GM23338 (cell line): Measurements from ENCODE around the gene FBXO45. TPM values are rescaled to one million over a fixed set of nuclear protein-coding genes. Genes with fewer than 3 reads are reported as not detected.

Source experiments
- ATAC-seq: fragments of 200-7000 bp; cut with Tn5 transposase; 3 replicates; pipeline ENCODE4 v1.9.1; 2020
- DNase-seq: peaks from one replicate; pipeline ENCODE4 v3.0.0-alpha.2; 2015; ENCODE audit warnings: low spot score
- H2AFZ ChIP-seq: fragments of 200-600 bp; sonication (generic); 2 replicates; pipeline ENCODE4 v1.8.0; 2016; ENCODE audit warnings: antibody characterized with exemption, mild to moderate bottlenecking, moderate library complexity
- H3F3A ChIP-seq: fragments of 200-600 bp; sonication (generic); replicated peaks from 2 replicates; pipeline ENCODE4 v1.8.0; 2017; ENCODE audit warnings: antibody characterized with exemption, mixed run types, low read depth
- H3K27ac ChIP-seq: fragments of 200-600 bp; sonication (generic); 2 replicates; pipeline ENCODE4 v1.6.1; 2016; ENCODE audit warnings: low read depth
- H3K27me3 ChIP-seq: fragments of 200-600 bp; sonication (generic); 2 replicates; pipeline ENCODE4 v1.8.0; 2016; ENCODE audit warnings: mild to moderate bottlenecking, mixed run types, moderate library complexity; ENCODE audit not compliant: insufficient read depth
- H3K36me3 ChIP-seq: fragments of 200-600 bp; sonication (generic); 2 replicates; pipeline ENCODE4 v1.8.0; 2016; ENCODE audit warnings: mild to moderate bottlenecking; ENCODE audit not compliant: insufficient read depth
- H3K4me1 ChIP-seq: fragments of 200-600 bp; sonication (generic); 2 replicates; pipeline ENCODE4 v1.8.0; 2016; ENCODE audit warnings: mild to moderate bottlenecking, moderate library complexity; ENCODE audit not compliant: insufficient read depth
- H3K4me2 ChIP-seq: fragments of 200-600 bp; sonication (generic); 2 replicates; pipeline ENCODE4 v1.7.1; 2017; ENCODE audit warnings: mixed run types
- H3K4me3 ChIP-seq: fragments of 200-600 bp; sonication (generic); 2 replicates; pipeline ENCODE4 v1.6.1; 2016; ENCODE audit warnings: mixed run types
- H3K79me2 ChIP-seq: fragments of 200-600 bp; sonication (generic); replicated peaks from 2 replicates; pipeline ENCODE4 v1.8.0; 2017; ENCODE audit warnings: mild to moderate bottlenecking; ENCODE audit not compliant: insufficient read depth
- H3K9me2 ChIP-seq: fragments of 200-600 bp; sonication (generic); 2 replicates; pipeline ENCODE4 v1.8.0; 2017; ENCODE audit not compliant: insufficient read depth
- H4K20me1 ChIP-seq: fragments of 200-600 bp; sonication (generic); replicated peaks from 2 replicates; pipeline ENCODE4 v1.8.0; 2017; ENCODE audit warnings: mild to moderate bottlenecking; ENCODE audit not compliant: insufficient read depth
- H3K27ac Mint-ChIP-seq: 2 replicates; pipeline ENCODE4 v1.8.0; 2020; ENCODE audit warnings: inconsistent platforms, mild to moderate bottlenecking, moderate library complexity, mixed read lengths
- H3K27me3 Mint-ChIP-seq: 3 replicates; pipeline ENCODE4 v1.8.0; 2022; ENCODE audit warnings: low read depth, mild to moderate bottlenecking, moderate library complexity, mixed read lengths, inconsistent platforms; ENCODE audit not compliant: insufficient read depth, poor library complexity
- H3K36me3 Mint-ChIP-seq: 3 replicates; pipeline ENCODE4 v1.8.0; 2021; ENCODE audit warnings: low read depth, mild to moderate bottlenecking, inconsistent platforms, moderate library complexity, mixed read lengths
- H3K4me1 Mint-ChIP-seq: 3 replicates; pipeline ENCODE4 v1.8.0; 2020; ENCODE audit warnings: mild to moderate bottlenecking, inconsistent platforms, mixed read lengths
- H3K4me3 Mint-ChIP-seq: 3 replicates; pipeline ENCODE4 v1.8.0; 2021; ENCODE audit warnings: moderate library complexity, mild to moderate bottlenecking, inconsistent platforms, mixed read lengths
- H3K9me3 Mint-ChIP-seq: 3 replicates; pipeline ENCODE4 v1.8.0; 2020; ENCODE audit warnings: moderate library complexity, mild to moderate bottlenecking, inconsistent platforms, mixed read lengths
- CREB1 ChIP-seq: fragments of 250-450 bp; sonication (Bioruptor Pico); IDR thresholded peaks from 2 replicates; pipeline ENCODE4 v1.5.0; 2020; ENCODE audit warnings: low read depth, mild to moderate bottlenecking, moderate library complexity
- EZH2 ChIP-seq: fragments of 200-600 bp; sonication (generic); IDR thresholded peaks from one replicate; pipeline ENCODE4 v1.8.0; 2017; ENCODE audit warnings: antibody characterized with exemption, mild to moderate bottlenecking, low read depth; ENCODE audit not compliant: unreplicated experiment
- EZH2phosphoT487 ChIP-seq: fragments of 200-600 bp; sonication (generic); IDR thresholded peaks from one replicate; pipeline ENCODE4 v1.8.1; 2018; ENCODE audit warnings: antibody characterized with exemption; ENCODE audit not compliant: unreplicated experiment
- JUNB ChIP-seq: IDR thresholded peaks from one replicate; pipeline ENCODE4 v1.6.1; 2016; ENCODE audit warnings: antibody characterized with exemption; ENCODE audit not compliant: unreplicated experiment
- NANOG ChIP-seq: IDR thresholded peaks from 2 replicates; pipeline ENCODE4 v1.6.1; 2016; ENCODE audit warnings: antibody characterized with exemption, borderline replicate concordance
- POLR2AphosphoS5 ChIP-seq: IDR thresholded peaks from 2 replicates; pipeline ENCODE4 v1.6.1; 2016; ENCODE audit warnings: antibody characterized with exemption, low read depth
- REST ChIP-seq: IDR thresholded peaks from one replicate; pipeline ENCODE4 v1.6.1; 2018; ENCODE audit warnings: antibody characterized with exemption; ENCODE audit not compliant: unreplicated experiment
- STAT1 ChIP-seq: IDR thresholded peaks from one replicate; pipeline ENCODE4 v1.6.1; 2016; ENCODE audit warnings: antibody characterized with exemption; ENCODE audit not compliant: unreplicated experiment
- ZNF114 ChIP-seq: fragments of 250-450 bp; sonication (Bioruptor Pico); IDR thresholded peaks from 2 replicates; pipeline ENCODE4 v1.5.0; 2020; ENCODE audit warnings: mild to moderate bottlenecking, moderate library complexity
- ZNF331 ChIP-seq: fragments of 250-450 bp; sonication (Bioruptor Pico); IDR thresholded peaks from 2 replicates; pipeline ENCODE4 v1.5.0; 2020; ENCODE audit warnings: low read depth, mild to moderate bottlenecking, moderate library complexity
- polyA plus RNA-seq: library from polyadenylated mRNA; unstranded; fragments of >200 nt; fragmentation: Nextera tagmentation; extraction: Ambion mirVana; gene quantifications from 2 replicates; pipeline ENCODE4 v1.2.1, GENCODE V29; 2016
- total RNA-seq: library from RNA; depleted of rRNA; stranded (reverse); fragments of >200 nt; shearing (Covaris generic); gene quantifications from 2 replicates; pipeline ENCODE4 v1.2.3, GENCODE V29; 2014
- TF ChIP-seq, protein P1 (sequence below), 2 experiments: fragments of 200-600 bp in 1 of 2; sonication (generic) in 1 of 2; conservative IDR thresholded peaks; 2 replicates each; pipeline versions ENCODE4 v1.5.1 to v1.6.1; 2016 to 2017; ENCODE audit warnings: antibody characterized with exemption in 2 of 2, low read depth in 2 of 2, mild to moderate bottlenecking in 2 of 2, moderate library complexity in 1 of 2
- TF ChIP-seq, protein P2 (sequence below): IDR thresholded peaks from 2 replicates; pipeline ENCODE4 v1.6.1; 2016; ENCODE audit warnings: antibody characterized with exemption
- TF ChIP-seq, protein P3 (sequence below): fragments of 250-450 bp; sonication (Bioruptor Pico); IDR thresholded peaks from 2 replicates; pipeline ENCODE4 v1.5.0; 2020; ENCODE audit warnings: mild to moderate bottlenecking, moderate library complexity

FBXO45 gene
- total and polyA plus RNA-seq, 2 experiments from 2014 or later: 10.3 to 23.7 TPM

- Mint-ChIP-seq H3K27ac (no peak overlapping the region), H3K27me3 (peaks cover 10% of the 10 kb centered on the region), H3K4me1 (no peaks in the 10 kb centered on the region), H3K36me3 (peaks cover 21% of the 10 kb centered on the region), H3K4me3 (no peak overlapping the region), H3K9me3 (peaks cover 31% of the 10 kb centered on the region)
- H3K9me2 ChIP-seq: no peaks in the 10 kb centered on the region
- no peak overlapping the region for H2AFZ ChIP-seq
- no peaks in the 10 kb centered on the region for H3K4me1 ChIP-seq
- H3F3A ChIP-seq: no peaks in the 10 kb centered on the region
- TF ChIP-seq ZNF114 (CRISPR knock-in tag) (no peak), EZH2phosphoT487 (no peak), NANOG (no peak), STAT1 (no peak), POLR2AphosphoS5 (no peak), JUNB (no peak), ZNF331 (CRISPR knock-in tag) (no peak), CREB1 (CRISPR knock-in tag) (no peak), EZH2 (no peak), REST (no peak)
- TF ChIP-seq, protein P1, sequence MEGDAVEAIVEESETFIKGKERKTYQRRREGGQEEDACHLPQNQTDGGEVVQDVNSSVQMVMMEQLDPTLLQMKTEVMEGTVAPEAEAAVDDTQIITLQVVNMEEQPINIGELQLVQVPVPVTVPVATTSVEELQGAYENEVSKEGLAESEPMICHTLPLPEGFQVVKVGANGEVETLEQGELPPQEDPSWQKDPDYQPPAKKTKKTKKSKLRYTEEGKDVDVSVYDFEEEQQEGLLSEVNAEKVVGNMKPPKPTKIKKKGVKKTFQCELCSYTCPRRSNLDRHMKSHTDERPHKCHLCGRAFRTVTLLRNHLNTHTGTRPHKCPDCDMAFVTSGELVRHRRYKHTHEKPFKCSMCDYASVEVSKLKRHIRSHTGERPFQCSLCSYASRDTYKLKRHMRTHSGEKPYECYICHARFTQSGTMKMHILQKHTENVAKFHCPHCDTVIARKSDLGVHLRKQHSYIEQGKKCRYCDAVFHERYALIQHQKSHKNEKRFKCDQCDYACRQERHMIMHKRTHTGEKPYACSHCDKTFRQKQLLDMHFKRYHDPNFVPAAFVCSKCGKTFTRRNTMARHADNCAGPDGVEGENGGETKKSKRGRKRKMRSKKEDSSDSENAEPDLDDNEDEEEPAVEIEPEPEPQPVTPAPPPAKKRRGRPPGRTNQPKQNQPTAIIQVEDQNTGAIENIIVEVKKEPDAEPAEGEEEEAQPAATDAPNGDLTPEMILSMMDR (conservative IDR thresholded peaks at IDR 0.05; ENCODE audit: low read depth in 2 of 2): no peak
- TF ChIP-seq, protein P2, sequence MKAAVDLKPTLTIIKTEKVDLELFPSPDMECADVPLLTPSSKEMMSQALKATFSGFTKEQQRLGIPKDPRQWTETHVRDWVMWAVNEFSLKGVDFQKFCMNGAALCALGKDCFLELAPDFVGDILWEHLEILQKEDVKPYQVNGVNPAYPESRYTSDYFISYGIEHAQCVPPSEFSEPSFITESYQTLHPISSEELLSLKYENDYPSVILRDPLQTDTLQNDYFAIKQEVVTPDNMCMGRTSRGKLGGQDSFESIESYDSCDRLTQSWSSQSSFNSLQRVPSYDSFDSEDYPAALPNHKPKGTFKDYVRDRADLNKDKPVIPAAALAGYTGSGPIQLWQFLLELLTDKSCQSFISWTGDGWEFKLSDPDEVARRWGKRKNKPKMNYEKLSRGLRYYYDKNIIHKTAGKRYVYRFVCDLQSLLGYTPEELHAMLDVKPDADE: no peak
- TF ChIP-seq, protein P3, sequence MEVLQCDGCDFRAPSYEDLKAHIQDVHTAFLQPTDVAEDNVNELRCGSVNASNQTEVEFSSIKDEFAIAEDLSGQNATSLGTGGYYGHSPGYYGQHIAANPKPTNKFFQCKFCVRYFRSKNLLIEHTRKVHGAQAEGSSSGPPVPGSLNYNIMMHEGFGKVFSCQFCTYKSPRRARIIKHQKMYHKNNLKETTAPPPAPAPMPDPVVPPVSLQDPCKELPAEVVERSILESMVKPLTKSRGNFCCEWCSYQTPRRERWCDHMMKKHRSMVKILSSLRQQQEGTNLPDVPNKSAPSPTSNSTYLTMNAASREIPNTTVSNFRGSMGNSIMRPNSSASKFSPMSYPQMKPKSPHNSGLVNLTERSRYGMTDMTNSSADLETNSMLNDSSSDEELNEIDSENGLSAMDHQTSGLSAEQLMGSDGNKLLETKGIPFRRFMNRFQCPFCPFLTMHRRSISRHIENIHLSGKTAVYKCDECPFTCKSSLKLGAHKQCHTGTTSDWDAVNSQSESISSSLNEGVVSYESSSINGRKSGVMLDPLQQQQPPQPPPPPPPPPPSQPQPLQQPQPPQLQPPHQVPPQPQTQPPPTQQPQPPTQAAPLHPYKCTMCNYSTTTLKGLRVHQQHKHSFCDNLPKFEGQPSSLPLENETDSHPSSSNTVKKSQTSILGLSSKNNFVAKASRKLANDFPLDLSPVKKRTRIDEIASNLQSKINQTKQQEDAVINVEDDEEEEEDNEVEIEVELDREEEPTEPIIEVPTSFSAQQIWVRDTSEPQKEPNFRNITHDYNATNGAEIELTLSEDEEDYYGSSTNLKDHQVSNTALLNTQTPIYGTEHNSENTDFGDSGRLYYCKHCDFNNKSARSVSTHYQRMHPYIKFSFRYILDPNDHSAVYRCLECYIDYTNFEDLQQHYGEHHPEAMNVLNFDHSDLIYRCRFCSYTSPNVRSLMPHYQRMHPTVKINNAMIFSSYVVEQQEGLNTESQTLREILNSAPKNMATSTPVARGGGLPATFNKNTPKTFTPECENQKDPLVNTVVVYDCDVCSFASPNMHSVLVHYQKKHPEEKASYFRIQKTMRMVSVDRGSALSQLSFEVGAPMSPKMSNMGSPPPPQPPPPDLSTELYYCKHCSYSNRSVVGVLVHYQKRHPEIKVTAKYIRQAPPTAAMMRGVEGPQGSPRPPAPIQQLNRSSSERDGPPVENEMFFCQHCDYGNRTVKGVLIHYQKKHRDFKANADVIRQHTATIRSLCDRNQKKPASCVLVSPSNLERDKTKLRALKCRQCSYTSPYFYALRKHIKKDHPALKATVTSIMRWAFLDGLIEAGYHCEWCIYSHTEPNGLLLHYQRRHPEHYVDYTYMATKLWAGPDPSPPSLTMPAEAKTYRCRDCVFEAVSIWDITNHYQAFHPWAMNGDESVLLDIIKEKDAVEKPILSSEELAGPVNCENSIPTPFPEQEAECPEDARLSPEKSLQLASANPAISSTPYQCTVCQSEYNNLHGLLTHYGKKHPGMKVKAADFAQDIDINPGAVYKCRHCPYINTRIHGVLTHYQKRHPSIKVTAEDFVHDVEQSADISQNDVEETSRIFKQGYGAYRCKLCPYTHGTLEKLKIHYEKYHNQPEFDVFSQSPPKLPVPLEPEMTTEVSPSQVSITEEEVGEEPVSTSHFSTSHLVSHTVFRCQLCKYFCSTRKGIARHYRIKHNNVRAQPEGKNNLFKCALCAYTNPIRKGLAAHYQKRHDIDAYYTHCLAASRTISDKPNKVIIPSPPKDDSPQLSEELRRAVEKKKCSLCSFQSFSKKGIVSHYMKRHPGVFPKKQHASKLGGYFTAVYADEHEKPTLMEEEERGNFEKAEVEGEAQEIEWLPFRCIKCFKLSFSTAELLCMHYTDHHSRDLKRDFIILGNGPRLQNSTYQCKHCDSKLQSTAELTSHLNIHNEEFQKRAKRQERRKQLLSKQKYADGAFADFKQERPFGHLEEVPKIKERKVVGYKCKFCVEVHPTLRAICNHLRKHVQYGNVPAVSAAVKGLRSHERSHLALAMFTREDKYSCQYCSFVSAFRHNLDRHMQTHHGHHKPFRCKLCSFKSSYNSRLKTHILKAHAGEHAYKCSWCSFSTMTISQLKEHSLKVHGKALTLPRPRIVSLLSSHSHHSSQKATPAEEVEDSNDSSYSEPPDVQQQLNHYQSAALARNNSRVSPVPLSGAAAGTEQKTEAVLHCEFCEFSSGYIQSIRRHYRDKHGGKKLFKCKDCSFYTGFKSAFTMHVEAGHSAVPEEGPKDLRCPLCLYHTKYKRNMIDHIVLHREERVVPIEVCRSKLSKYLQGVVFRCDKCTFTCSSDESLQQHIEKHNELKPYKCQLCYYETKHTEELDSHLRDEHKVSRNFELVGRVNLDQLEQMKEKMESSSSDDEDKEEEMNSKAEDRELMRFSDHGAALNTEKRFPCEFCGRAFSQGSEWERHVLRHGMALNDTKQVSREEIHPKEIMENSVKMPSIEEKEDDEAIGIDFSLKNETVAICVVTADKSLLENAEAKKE (CRISPR knock-in tag): no peak
- no peak overlapping the region for H3K27ac ChIP-seq
- no peaks in the 10 kb centered on the region for H3K79me2 ChIP-seq
- no peaks in the 10 kb centered on the region for H4K20me1 ChIP-seq
- no peaks in the 10 kb centered on the region for H3K27me3 ChIP-seq
- DNase-seq: no peak
- H3K4me3 ChIP-seq: no peak overlapping the region
- no peak overlapping the region for H3K4me2 ChIP-seq
- H3K36me3 ChIP-seq: no peaks in the 10 kb centered on the region
- ATAC-seq: no peak
Measured at GRCh38 chr3:196525141-196525540, 43.3 kb upstream of the FBXO45 start.
